GM21367 (cell line): ENCODE results near the gene DNAH7.

Experiments
- ATAC-seq: cut with Tn5 transposase; IDR thresholded peaks from one replicate; pipeline ENCODE4 v1.9.1; 2021; ENCODE audit not compliant: unreplicated experiment

Gene DNAH7

GRCh38 chr2:195818106-195818505, 250.5 kb downstream of the DNAH7 start:
- ATAC-seq, result no peak

DNA sequence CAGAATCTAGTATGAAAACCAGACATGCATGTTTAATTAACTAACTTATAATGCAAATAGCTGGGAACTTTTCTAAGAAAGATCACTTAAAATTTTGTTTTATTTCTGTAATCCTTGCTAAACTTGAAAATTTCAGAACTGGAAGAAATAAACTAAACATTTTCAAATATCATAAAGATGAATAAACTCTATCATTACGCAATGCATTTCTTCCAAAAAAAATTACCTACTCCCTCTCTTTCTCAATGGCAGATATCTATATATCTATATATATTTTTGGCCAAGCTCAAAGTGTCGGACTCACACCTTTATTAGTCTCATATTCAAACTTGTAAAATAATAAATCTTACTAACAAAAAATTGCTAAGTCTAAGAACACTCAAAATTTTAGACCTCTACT, 253.6 kb downstream of the DNAH7 start:
- ATAC-seq, result no peak

- no peak for ATAC-seq
Measured at GRCh38 chr2:195813421-195813820, 255.2 kb downstream of the DNAH7 start.

GRCh38 chr2:195810340-195811098, 258.1 kb downstream of the DNAH7 start:
- no peak for ATAC-seq

GRCh38 chr2:195808189-195808588, 260.4 kb downstream of the DNAH7 start:
- no peak for ATAC-seq

GRCh38 chr2:195805283-195805976, 263.2 kb downstream of the DNAH7 start:
- ATAC-seq, result no peak

DNA sequence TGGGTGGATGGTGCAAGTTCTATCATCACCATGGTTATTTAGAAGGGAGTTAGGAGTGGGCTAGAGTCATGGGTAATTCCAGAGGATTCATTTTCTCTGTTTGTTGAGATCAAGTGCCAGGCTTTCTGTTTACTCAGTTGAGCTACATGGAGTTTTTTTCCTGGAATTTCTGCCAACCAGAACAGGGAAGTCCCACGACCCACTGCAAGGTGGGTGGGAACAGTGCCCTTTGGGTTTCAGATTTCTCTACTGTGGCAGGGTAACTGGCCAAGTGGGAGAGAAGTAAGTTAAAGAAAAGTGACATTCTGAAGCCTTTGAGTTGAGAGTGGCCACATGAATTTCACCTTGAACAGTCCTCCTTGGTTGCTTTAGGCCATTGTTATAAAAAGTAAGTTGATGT, 272.8 kb downstream of the DNAH7 start:
- no peak for ATAC-seq

- no peak for ATAC-seq
Measured at GRCh38 chr2:195793881-195794280, 274.8 kb downstream of the DNAH7 start.

DNA sequence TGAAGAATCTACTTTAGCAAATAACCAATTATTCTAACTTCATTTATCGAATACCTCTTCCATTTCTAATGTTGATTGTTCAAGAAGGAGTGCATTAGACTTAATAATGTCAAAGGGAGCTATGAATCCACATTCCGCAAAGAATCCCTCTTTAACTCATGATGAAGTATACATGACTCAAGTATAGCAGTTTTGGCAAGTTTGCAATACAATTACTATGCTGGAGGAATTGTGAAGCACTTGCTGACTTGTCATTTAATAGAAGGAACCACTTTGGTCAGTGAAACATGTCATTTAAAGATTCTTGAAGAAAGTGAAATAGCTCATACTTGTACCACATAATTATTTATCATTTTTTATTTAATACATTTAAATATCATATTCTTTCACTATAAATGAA, 286.5 kb downstream of the DNAH7 start:
- no peak for ATAC-seq

DNA sequence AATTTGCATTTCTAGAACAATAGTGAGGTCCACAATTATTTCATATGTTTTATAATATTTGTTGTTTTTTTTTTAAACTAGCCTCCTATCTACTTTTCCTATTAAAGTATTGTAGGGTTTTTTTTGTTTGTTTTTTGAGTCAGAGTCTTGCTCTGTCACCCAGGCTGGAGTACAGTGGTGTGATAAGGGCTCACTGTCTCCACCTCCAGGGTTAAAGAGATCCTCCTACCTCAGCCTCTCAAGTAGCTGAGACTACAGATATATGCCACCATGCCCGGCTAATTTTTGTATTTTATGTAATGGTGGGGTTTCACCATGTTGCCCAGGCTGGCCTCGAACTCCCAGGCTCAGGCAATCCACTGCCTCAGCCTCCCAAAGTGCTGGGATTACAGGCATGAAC, 289.1 kb downstream of the DNAH7 start:
- no peak for ATAC-seq

GRCh38 chr2:195769975-195770374, 298.7 kb downstream of the DNAH7 start:
- no peak for ATAC-seq

GRCh38 chr2:195768431-195768830, 300.2 kb downstream of the DNAH7 start:
- ATAC-seq, result no peak

- no peak for ATAC-seq
Measured at GRCh38 chr2:195766691-195767090, 301.9 kb downstream of the DNAH7 start.

- ATAC-seq, result no peak
Measured at GRCh38 chr2:195763866-195764265, 304.8 kb downstream of the DNAH7 start.

- no peak for ATAC-seq
Measured at GRCh38 chr2:195759877-195760276, 308.8 kb downstream of the DNAH7 start.

DNA sequence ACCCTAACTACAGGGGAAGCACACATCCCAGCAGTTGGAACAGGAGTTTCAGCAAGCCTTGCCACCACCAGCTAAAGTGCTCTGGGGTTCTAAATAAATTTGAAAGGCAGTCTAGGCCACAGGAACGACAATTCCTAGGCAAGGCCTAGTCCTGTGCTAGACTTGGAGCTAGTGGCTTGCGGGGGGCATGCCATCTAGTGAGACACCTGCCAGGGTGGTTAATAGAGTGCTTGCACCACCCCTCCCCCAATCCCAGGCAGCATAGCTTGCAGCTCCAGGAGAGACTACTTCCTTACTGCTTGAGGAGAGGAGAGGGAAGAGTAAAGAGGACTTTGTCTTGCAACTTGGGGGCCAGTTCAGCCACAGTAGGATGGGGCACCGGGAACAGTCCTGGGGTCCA, 309.8 kb downstream of the DNAH7 start:
- no peak for ATAC-seq

GRCh38 chr2:195756218-195756942, 312.3 kb downstream of the DNAH7 start:
- ATAC-seq, result no peak

- ATAC-seq, result no peak
Measured at GRCh38 chr2:195741191-195741590, 327.4 kb downstream of the DNAH7 start.

DNA sequence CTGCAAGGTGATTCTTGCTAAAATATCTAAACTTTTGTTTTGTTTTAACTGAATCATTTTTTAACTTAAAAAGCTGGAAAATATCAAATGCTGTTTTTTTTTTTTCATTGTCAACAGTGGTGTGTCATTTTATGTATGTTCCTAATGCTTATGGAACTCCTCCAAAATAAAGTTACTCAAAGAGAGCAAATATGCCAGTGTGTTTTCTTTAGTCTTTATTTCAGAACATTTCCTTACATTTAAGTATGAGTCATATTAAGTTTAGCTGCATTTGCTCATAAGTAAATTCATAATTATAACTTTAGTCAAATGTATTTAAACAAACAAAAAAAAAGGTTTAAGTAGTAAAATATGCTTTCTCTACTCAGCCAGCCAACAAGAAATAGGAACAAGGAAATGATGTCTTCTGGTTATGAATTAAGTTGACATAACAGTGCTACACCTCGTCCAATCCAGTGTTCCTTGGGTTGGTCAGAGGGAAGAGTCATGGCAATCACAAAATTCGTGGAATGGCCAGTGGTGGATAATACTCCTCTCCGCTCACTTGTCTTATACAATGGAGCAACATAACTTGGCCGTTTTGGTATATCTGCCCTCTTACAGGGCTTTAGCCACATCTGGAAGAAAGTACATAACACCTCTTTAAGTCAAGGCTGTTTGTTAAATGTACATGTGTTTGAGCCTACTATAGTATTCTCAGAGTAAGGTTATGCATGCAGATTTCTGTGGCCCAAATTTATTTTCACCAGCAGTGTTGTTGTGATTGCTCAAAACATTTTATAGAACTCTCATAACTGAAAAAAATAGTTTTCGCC, 330.9 kb downstream of the DNAH7 start:
- no peak for ATAC-seq

GRCh38 chr2:195735347-195735746, 333.3 kb downstream of the DNAH7 start:
- ATAC-seq, result no peak

DNA sequence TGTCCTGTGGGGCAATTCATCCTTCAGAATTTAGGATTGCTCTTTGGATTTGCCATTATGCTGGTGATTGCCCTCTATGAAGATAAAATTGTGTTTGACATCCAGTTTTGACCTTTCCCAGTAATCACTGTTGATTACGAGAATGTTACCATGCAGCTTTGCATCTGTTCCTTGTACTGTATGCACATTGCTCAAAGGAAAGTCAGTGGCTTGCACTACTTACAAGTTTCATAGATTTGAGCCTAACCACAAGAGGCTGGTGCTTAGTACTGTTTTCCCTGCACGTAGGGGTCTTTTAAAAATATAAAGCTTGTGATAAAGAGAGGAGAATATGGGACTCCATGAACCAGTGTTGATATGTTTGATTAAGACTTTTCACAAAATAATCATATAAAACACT, 333.7 kb downstream of the DNAH7 start:
- no peak for ATAC-seq
